ELF-1 (cell line): ENCODE data around the gene CXCL1.
"Not testable (repeated sequence)": the region's sequence is repeated elsewhere in the genome, so short reads cannot be mapped to it uniquely, and the experiment has no call there.

Source experiments
- DNase-seq: peaks from one replicate; pipeline ENCODE4 v3.0.0-alpha.2; 2016; ENCODE audit warnings: low read depth, low spot score

CXCL1 gene

DNA sequence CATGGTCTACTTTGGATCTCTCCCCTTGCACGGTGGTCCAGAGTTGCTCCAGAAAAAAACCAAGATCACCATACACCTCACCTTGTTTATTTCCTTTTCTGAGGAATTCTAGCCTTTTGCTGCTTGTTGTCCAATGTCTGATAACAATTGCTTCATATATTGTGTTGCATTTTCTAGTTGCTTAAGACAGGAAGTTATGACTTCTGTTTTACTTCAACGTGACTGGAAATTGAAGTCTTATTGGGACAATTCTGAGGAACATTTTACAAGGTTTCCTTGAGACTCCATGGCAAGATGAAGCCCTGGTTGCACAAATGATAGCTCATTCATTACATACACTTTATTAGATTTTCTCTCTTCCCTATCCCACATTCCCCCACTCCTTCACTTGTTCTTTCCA is 5.2 kb downstream of the CXCL1 start:
- DNase-seq, result no peak

- DNase-seq, result no peak
Measured at GRCh38 chr4:73875401-73875800, 6.2 kb downstream of the CXCL1 start.

- DNase-seq, result no peak
Measured at GRCh38 chr4:73883306-73883705, 14.1 kb downstream of the CXCL1 start.

- no peak for DNase-seq
Measured at GRCh38 chr4:73885574-73886267, 16.5 kb downstream of the CXCL1 start.

GRCh38 chr4:73891326-73891725 is 22.1 kb downstream of the CXCL1 start:
- DNase-seq, result no peak

GRCh38 chr4:73891739-73892405 is 22.7 kb downstream of the CXCL1 start:
- no peak for DNase-seq

- DNase-seq, result no peak
Measured at GRCh38 chr4:73892966-73893365, 23.8 kb downstream of the CXCL1 start.

DNA sequence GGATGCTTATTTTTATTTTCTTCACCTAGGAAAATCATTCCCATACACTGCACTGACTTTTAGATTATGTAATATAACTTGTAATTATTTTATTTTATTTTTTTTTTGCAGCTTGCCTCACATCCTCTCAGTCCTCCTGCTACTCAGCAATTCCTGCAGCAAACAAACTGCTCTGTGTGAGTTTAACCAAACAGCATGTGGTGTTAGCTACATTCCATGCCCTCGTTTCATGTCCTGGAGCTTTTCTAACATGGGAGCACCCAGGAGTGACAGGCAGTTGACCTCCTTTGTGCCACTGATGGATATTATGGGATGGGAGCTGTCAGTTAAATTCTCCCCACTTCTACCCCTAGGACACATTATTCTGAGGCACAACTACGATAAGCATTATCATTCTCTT is 24.8 kb downstream of the CXCL1 start:
- no peak for DNase-seq

DNA sequence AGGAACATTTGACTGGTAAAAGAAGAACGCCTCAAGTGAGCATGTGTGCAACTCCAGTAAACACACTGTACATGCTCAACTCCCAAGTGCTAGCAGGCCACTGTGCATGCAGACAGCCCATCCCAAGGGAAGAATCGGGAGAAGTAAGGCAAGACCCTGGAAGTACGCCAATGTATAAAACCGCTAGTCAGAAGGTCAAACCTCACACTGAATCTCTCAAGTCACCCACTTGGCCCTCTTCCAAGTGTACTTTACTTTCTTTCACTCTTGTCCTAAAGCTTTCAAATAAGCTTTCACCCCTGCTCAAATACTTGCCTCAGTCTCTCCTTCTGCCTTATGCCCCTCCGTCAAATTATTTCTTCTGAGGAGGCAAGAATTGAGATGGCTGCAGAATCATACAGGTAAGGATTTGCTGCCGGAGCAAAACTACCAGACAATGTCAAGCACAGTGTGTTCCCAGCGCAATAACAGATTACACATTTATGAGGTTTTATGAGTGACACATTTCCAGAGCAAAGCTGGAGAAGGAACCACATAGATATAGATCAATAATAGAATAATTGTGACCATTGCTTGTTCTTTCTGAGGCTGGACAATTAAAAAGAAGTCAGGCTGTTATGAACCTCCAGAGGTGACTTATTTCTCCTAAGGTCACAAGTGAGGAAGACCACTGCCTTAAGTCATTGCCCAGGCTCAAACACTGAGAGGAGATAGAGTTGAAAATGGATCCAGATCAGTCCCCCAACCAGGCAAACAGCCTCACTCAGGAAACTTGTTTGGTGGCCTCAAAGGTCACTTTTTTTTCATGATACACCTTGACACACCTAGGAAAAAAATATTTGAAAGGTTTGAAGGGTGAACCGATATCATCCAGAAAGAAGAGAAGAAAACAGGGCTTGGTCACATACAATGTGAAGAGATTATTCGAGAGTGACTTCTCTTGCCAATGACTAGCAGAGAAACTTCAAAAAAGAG is 26.3 kb downstream of the CXCL1 start:
- DNase-seq, result no peak

GRCh38 chr4:73896416-73896815 is 27.2 kb downstream of the CXCL1 start:
- DNase-seq, result no peak

DNA sequence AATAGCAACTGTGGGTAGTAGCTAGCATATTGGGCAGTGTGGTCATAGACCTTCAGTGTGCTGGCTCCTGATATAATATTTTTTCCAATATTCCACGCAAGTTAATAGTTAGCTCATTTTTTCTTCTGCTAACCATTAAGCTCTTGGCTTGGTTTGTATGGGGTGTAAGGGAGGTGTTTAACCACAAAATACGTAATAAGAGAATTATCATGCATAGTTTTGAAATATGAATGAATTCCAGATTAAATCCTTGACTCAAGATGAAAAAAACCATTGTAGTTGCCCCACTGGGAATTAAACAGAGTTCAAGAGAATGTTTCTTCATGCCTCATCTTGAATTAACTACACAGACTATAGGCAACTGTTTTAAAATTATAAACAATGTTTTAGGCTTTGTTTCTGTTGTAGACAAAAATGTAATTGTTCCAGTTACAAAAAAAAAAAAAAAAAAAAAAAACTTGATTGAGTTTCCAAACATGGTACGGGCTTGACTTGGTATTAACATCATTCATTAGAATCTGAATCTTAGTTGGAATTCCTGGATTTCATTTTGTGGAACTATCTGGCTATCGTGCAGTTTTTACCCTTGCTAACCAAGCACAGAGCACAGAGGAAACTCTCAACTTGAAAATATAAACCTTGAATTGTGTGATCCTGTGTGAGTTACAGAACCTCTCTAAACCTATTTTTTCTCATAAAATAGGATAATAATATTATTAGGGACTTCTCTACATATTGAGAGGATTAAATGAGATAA is 28.4 kb downstream of the CXCL1 start:
- no peak for DNase-seq

DNA sequence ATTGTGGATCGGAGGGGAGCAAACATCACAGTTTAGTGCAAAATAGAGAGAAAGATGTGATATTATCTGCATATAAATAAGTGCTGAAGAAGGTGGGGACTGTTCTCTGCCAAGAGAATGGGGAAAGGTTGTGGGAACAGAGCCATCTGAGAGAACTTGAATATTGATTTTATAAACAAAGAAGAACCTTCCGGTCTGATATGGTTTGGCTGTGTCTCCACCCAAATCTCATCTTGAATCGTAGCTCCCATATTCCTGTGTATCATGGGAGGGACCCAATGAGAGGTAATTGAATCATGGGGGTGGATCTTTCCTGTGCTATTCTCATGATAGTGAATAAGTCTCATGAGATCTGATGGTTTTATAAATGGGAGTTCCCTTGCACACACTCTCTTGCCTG is 30.1 kb downstream of the CXCL1 start:
- DNase-seq, result not testable (repeated sequence)

- DNase-seq, result no peak
Measured at GRCh38 chr4:73901031-73901430, 31.8 kb downstream of the CXCL1 start.

DNA sequence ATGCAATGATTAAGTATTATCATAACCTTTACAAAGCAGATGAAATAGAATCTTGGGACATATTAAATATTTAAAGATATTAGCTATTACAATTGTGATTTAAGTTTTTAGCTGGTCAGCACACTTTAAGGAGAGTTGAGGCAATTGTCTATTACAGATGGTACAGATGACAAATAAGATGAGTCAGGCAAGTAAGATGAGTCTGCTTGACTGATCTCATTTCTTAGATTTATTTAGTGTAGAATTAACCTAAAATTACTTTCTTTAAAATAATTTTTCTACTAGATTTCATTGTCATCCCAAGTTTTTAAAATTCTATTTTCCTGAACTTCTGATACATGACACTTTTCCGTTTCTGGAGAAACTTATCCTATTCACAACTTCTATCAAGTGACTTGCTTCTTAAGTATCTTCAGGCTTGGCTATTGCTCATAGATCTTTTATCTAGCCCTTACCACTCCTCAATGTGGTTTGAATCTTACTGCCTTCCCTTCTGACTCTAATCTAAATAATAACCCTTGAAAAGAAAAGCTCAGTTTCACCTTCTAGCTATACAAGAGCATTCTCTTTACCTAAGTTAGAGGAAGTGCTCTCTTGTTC is 32.9 kb downstream of the CXCL1 start:
- DNase-seq, result no peak

DNA sequence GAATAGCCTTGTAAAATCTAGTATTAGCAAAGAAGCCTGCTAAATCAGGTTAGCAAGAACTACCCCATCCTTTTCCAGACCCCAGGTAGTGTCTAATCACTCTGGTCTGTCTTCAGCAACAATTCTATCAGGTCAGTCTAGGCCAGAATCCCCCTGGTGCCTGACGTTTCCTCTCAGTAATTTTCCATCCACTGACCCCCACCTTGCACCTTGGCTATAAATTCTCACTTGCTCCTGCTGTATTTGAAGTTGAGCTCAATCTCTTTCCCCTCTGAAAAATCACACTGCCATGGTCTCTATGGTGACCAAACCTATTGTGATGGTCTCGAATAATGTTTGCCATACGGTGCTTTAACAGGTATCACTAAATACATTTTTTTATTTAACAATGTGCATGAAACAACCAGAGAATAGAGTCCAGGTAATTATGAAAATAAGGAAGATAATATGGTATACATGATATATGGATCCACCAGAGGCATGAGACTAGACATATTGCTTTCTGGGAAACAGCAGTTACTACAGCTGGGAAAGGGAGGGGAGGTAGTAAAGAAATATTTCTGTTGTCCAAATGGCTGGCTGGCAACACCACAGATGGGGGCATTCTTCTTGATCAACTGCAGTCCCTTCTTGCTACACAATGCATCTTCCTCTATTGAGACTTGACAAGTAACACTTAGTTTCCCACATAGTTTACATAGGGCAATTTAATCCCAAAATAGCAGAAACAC is 33.8 kb downstream of the CXCL1 start:
- DNase-seq, result no peak

DNA sequence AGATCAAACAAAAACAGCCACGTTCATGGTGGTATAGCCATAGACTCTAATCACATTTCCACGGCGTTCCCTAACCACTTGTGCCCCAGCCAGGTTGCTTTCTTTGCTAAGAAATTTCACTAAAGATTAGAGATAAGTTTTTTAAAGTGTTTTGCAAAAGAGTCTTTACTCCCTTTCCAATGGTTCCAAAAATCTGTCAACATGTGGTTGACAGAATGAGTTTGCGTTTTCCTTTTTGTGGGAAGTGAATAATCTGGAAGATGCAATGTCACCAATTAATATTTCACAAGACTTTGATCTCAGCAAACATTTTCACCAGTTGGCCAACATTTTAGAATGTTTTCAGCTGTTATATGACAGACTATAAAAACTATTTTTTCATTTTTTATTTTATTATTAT is 35.3 kb downstream of the CXCL1 start:
- no peak for DNase-seq

GRCh38 chr4:73908965-73909364 is 39.8 kb downstream of the CXCL1 start:
- no peak for DNase-seq

- DNase-seq, result no peak
Measured at GRCh38 chr4:73911746-73912145, 42.6 kb downstream of the CXCL1 start.

DNA sequence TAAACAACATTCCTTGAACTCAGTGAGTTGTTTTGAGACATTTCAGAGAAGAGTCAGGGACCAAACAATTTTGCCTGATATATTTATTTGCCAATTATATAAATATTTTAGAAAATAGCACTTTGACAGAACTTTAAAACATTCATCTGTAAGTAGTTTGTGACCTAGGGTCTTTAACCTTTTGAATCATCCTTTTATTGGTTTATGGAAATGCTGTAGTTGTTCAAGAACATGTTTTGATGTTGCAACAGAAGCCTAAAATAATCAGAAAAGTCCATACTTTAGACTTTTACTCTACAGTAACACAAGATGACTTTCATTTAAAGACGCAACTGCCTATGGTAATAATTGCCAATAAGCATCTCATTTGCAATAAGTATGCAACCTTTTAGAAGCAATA is 43.0 kb downstream of the CXCL1 start:
- DNase-seq, result no peak

DNA sequence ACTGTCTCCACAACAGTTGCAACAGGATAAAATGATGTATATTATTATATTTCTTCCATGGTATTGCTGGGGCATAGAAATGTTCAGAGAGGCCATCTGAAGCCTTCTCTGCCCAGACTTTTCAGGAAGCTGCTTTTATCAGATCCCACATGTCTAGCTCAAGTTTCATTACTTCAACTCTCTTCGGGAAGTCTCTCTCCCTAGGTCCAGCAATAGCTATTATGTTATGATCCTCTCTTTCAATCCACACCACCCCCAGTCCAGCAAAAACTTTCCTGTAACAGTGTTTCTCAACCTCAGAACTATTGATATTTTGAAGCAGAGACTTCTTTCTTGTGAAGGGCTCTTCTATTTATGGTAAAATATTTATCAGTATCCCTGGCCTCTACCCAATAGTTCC is 44.9 kb downstream of the CXCL1 start:
- DNase-seq, result no peak
